A673 (cell line): ENCODE measurements around the gene ATXN10. TPM values are rescaled to one million over a fixed set of nuclear protein-coding genes. Genes with fewer than 3 reads are reported as not detected.

Experiments
- BruUV-seq: library from RNA; stranded (reverse); fragments of 400-500 nt; replicated peaks from 2 replicates; lab custom pipeline; 2021; lab: Mats Ljungman, UMichigan
- CTCF ChIA-PET: fragments of 300-600 bp; sonication (Branson Sonifier 250); formaldehyde crosslinking; loops from one replicate; lab custom pipeline; 2022; ENCODE audit warnings: antibody characterized with exemption; lab: Charles Lee
- POLR2A ChIA-PET: fragments of 300-600 bp; sonication (Branson Sonifier 250); formaldehyde crosslinking; loops from one replicate; lab custom pipeline; 2022; ENCODE audit warnings: antibody characterized with exemption; ENCODE audit not compliant: low non-redundant PET; lab: Charles Lee
- DNase-seq: peaks from one replicate; pipeline ENCODE4 v3.0.0-alpha.2; 2015; ENCODE audit warnings: low spot score
- H3K27ac ChIP-seq: fragments of 200-600 bp; sonication (generic); 2 replicates; pipeline ENCODE4 v1.5.1; 2016; ENCODE audit warnings: mixed run types, low read depth, mild to moderate bottlenecking, mixed read lengths, antibody characterized with exemption, low read length; ENCODE audit not compliant: poor library complexity, severe bottlenecking
- H3K27me3 ChIP-seq: fragments of 200-600 bp; sonication (generic); replicated peaks from 2 replicates; pipeline ENCODE4 v1.6.1; 2017; ENCODE audit warnings: mixed run types, low read depth, mild to moderate bottlenecking, mixed read lengths, antibody characterized with exemption, low read length; ENCODE audit not compliant: insufficient read depth, poor library complexity
- H3K36me3 ChIP-seq: fragments of 200-600 bp; sonication (generic); 2 replicates; pipeline ENCODE4 v1.6.1; 2016; ENCODE audit warnings: mixed run types, mild to moderate bottlenecking, mixed read lengths, antibody characterized with exemption, low read length; ENCODE audit not compliant: insufficient read depth, poor library complexity, severe bottlenecking
- H3K4me1 ChIP-seq: fragments of 200-600 bp; sonication (generic); 2 replicates; pipeline ENCODE4 v1.6.1; 2017; ENCODE audit warnings: mixed run types, mild to moderate bottlenecking, mixed read lengths, antibody characterized with exemption, low read length; ENCODE audit not compliant: insufficient read depth, poor library complexity, severe bottlenecking
- H3K4me3 ChIP-seq: fragments of 200-600 bp; sonication (generic); 2 replicates; pipeline ENCODE4 v1.5.1; 2016; ENCODE audit warnings: low read depth, mixed run types, mild to moderate bottlenecking, mixed read lengths, low read length; ENCODE audit not compliant: poor library complexity, severe bottlenecking
- H3K9me3 ChIP-seq: fragments of 200-600 bp; sonication (generic); 2 replicates; pipeline ENCODE4 v1.6.1; 2016; ENCODE audit warnings: mixed run types, low read depth, mild to moderate bottlenecking, mixed read lengths, antibody characterized with exemption, low read length; ENCODE audit not compliant: poor library complexity, severe bottlenecking
- EZH2 ChIP-seq: fragments of 200-600 bp; sonication (generic); IDR thresholded peaks from 2 replicates; pipeline ENCODE4 v1.6.1; 2017; ENCODE audit warnings: borderline replicate concordance, low read depth, mild to moderate bottlenecking, mixed read lengths, antibody characterized with exemption, low read length; ENCODE audit not compliant: poor library complexity, severe bottlenecking
- intact Hi-C: fragments of 100-400 bp; cut with micrococcal nuclease; formaldehyde crosslinking; loops from one replicate; pipeline ENCODE4 v1.10.0; 2022; ENCODE audit not compliant: unreplicated experiment
- total RNA-seq: library from RNA; stranded (reverse); gene quantifications from 2 replicates; pipeline ENCODE4 v1.2.3, GENCODE V29; 2021
- TF ChIP-seq, protein P1 (sequence below): fragments of 300-800, 200-600 bp; sonication (generic); conservative IDR thresholded peaks from 2 replicates; pipeline ENCODE4 v1.5.1; 2017; ENCODE audit warnings: low read depth, mild to moderate bottlenecking, antibody characterized with exemption, low read length, moderate library complexity, mixed read lengths

Gene ATXN10
- total RNA-seq, 1 experiment from 2014 or later: 294 TPM

DNA sequence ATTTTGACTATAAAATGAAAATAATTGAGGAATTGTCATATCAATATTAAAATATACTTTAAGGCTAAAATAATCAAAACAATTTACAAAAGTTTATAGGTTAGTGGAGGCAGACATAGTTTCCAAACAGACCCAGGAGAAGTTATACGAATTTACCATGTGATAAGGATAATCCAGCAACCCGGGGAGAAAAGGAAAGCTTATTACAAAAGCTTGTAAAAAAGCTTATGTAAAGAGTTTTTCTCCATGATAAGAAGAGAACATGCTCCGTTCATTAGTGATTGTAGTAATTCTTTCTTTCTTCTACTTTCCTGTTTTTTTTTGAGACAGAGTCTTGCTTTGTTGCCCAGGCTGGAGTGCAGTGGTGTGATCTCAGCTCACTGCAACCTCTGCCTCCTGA, 79.0 kb downstream of the ATXN10 start:
- no peak overlapping the region for H3K4me3 ChIP-seq
- H3K9me3 ChIP-seq: no peaks in the 10 kb centered on the region
- H3K27me3 ChIP-seq: no peaks in the 10 kb centered on the region
- intact Hi-C loops: no loop called here
- ChIA-PET CTCF (no interaction called here), POLR2A (no interaction called here)
- TF ChIP-seq, protein P1, sequence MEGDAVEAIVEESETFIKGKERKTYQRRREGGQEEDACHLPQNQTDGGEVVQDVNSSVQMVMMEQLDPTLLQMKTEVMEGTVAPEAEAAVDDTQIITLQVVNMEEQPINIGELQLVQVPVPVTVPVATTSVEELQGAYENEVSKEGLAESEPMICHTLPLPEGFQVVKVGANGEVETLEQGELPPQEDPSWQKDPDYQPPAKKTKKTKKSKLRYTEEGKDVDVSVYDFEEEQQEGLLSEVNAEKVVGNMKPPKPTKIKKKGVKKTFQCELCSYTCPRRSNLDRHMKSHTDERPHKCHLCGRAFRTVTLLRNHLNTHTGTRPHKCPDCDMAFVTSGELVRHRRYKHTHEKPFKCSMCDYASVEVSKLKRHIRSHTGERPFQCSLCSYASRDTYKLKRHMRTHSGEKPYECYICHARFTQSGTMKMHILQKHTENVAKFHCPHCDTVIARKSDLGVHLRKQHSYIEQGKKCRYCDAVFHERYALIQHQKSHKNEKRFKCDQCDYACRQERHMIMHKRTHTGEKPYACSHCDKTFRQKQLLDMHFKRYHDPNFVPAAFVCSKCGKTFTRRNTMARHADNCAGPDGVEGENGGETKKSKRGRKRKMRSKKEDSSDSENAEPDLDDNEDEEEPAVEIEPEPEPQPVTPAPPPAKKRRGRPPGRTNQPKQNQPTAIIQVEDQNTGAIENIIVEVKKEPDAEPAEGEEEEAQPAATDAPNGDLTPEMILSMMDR: no peak
- TF ChIP-seq EZH2: no peak
- peaks cover 6% of the 10 kb centered on the region for H3K36me3 ChIP-seq
- no TSS peak for BruUV-seq
- DNase-seq: peak; percentile 12
- H3K27ac ChIP-seq: no peak overlapping the region
- H3K4me1 ChIP-seq: peaks cover 9% of the 10 kb centered on the region

DNA sequence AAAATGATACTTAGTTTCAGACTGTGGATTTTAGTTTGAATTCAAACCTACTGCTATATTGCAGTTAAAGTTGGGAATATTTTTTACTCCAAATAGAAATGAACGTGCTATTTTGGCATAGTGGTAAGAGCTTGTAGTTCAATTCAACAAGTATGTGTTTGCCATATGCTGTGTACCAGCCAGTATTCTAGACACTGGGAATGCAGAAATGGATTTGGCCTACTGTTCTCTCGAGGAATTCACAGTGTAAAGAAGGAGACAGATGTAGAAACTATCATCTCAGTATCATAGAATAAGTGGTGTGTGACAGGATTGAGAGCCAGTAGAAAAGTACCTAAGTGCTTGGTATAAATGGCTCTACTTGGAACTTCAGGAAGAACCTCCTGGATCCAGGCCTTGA, 80.4 kb downstream of the ATXN10 start:
- Histone ChIP-seq H3K36me3 (peaks cover 5% of the 10 kb centered on the region), H3K27me3 (no peaks in the 10 kb centered on the region), H3K4me1 (peaks cover 9% of the 10 kb centered on the region), H3K4me3 (no peak overlapping the region), H3K27ac (no peak overlapping the region), H3K9me3 (no peaks in the 10 kb centered on the region)
- intact Hi-C loops: no loop called here
- no peak for DNase-seq
- CTCF ChIA-PET: interaction anchor here (0.7 kb wide), 1 partner anchor 73 kb away, joined by 3 read pairs; no protein-coding TSS in a partner anchor
- POLR2A ChIA-PET: no interaction called here
- no TSS peak for BruUV-seq
- TF ChIP-seq EZH2: no peak
- TF ChIP-seq, protein P1: no peak

DNA sequence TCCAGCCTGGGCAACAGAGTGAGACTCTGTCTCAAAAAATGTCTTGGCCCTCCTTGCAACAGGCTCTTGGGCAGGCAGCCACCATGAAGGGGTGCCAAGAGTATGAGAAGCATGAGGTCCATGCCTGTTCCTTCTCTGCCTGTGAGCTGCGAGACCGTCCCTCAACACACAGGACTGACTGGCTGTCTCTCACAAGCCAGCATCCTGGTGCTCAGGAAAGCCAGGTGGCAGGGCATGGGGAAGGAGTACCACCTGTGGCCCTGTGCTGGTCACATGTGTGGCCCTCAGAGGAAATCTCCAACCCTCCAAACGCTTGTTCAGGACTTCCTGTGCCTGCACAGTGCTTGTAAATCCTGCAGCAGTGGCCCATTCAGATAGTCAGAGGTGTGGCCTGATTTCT, 83.2 kb downstream of the ATXN10 start:
- Histone ChIP-seq H3K36me3 (peaks cover 5% of the 10 kb centered on the region), H3K27ac (no peak overlapping the region), H3K4me1 (peaks cover 6% of the 10 kb centered on the region), H3K4me3 (no peak overlapping the region), H3K9me3 (no peaks in the 10 kb centered on the region), H3K27me3 (no peaks in the 10 kb centered on the region)
- DNase-seq: no peak
- TF ChIP-seq EZH2: no peak
- TF ChIP-seq, protein P1: no peak
- ChIA-PET POLR2A (no interaction called here), CTCF (no interaction called here)
- BruUV-seq: no TSS peak
- intact Hi-C loops: no loop called here
